HFF-Myc (cell line): Measurements from ENCODE around the gene DAB2.

Source experiments
- DNase-seq: peaks from one replicate; pipeline ENCODE4 v3.0.0-alpha.2; 2011; ENCODE audit warnings: low read depth; ENCODE audit errors: extremely low read depth
- H3K4me3 ChIP-seq: replicated peaks from 2 replicates; pipeline ENCODE4 v1.5.1; 2011; ENCODE audit warnings: low read depth, mild to moderate bottlenecking, control low read depth, low read length
- TF ChIP-seq, protein P1 (sequence below): IDR thresholded peaks from 2 replicates; pipeline ENCODE4 v1.5.1; 2012; ENCODE audit warnings: mild to moderate bottlenecking, low read depth, low read length, control low read depth; ENCODE audit errors: missing control alignments

Gene DAB2

GRCh38 chr5:39323542-39323941, 101.2 kb downstream of the DAB2 start:
- TF ChIP-seq, protein P1, sequence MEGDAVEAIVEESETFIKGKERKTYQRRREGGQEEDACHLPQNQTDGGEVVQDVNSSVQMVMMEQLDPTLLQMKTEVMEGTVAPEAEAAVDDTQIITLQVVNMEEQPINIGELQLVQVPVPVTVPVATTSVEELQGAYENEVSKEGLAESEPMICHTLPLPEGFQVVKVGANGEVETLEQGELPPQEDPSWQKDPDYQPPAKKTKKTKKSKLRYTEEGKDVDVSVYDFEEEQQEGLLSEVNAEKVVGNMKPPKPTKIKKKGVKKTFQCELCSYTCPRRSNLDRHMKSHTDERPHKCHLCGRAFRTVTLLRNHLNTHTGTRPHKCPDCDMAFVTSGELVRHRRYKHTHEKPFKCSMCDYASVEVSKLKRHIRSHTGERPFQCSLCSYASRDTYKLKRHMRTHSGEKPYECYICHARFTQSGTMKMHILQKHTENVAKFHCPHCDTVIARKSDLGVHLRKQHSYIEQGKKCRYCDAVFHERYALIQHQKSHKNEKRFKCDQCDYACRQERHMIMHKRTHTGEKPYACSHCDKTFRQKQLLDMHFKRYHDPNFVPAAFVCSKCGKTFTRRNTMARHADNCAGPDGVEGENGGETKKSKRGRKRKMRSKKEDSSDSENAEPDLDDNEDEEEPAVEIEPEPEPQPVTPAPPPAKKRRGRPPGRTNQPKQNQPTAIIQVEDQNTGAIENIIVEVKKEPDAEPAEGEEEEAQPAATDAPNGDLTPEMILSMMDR, result no peak
- no peak overlapping the region for H3K4me3 ChIP-seq
- DNase-seq, result no peak
